Retinal pigment epithelial cell (primary cell): Measurements from ENCODE around the gene MAD1L1.

Source experiments
- DNase-seq: peaks from one replicate; pipeline ENCODE4 v3.0.0-alpha.2; 2010; ENCODE audit warnings: low read depth
- H3K4me3 ChIP-seq: 2 replicates; pipeline ENCODE4 v1.5.1; 2011; ENCODE audit warnings: mild to moderate bottlenecking, low read length, control low read depth, moderate library complexity
- CTCF ChIP-seq: conservative IDR thresholded peaks from 2 replicates; pipeline ENCODE4 v1.5.1; 2011; ENCODE audit warnings: low read depth, low read length, control low read depth, inconsistent platforms

Gene MAD1L1

GRCh38 chr7:2132243-2132642, 100.5 kb downstream of the MAD1L1 start:
- no peak for DNase-seq
- no peak overlapping the region for H3K4me3 ChIP-seq
- TF ChIP-seq CTCF, result no peak

GRCh38 chr7:2131800-2132199, 100.9 kb downstream of the MAD1L1 start:
- TF ChIP-seq CTCF, result no peak
- no peak for DNase-seq
- H3K4me3 ChIP-seq, result no peak overlapping the region

GRCh38 chr7:2131341-2131740, 101.4 kb downstream of the MAD1L1 start:
- TF ChIP-seq CTCF, result no peak
- DNase-seq, result no peak
- H3K4me3 ChIP-seq, result no peak overlapping the region

DNA sequence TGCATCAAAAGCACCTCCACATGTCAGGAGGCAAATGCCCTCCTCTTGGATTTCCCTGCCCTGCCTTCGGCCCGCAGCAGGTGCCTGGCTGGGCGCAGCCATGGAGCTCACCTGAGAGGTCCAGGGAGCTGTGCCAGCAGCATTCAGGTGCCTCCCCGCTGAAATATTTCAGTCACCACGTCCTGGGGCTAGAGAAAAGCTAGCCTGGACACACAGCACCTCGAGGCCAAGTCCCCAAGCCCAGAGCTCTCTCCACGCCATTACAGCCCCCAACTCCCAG, 102.7 kb downstream of the MAD1L1 start:
- no peak for DNase-seq
- no peak for TF ChIP-seq CTCF
- H3K4me3 ChIP-seq, result no peak overlapping the region

- TF ChIP-seq CTCF, result no peak
- no peak overlapping the region for H3K4me3 ChIP-seq
- DNase-seq, result no peak
Measured at GRCh38 chr7:2129323-2130095, 103.2 kb downstream of the MAD1L1 start.

DNA sequence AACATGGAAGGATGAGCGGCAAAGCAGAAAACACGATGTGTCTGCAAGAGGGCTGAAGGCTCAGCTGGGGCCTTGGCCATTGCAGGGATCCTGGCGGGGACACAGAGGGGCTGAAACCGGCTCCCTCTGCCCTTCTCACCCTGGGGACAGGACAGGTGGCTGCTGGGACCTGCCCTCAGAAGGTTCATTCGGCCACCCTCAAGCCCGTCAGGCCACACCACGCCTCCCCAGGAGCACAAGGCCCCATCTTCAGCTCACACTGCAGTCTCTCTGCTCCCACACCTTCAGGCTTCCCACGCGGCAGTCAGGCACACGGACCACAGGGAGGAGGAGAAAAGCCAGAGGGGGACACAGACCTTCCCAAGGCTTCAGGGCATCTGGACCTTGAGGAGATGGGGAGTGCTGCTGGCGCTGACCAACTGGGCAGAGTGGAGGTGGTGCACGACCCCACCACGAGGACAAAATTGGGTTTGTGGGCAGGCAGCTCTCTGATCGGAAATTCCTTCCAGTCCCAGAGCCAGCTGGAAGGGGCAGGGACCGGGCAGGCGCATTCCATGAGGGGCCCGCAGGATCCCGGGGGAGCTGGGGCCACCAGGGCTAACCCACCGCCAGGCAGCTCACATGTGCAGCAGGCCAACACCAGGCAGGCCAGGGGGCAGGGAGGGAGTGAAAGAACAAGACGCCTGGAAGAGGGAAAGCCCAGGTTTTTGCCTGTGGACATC, 104.0 kb downstream of the MAD1L1 start:
- no peak overlapping the region for H3K4me3 ChIP-seq
- DNase-seq, result no peak
- no peak for TF ChIP-seq CTCF

DNA sequence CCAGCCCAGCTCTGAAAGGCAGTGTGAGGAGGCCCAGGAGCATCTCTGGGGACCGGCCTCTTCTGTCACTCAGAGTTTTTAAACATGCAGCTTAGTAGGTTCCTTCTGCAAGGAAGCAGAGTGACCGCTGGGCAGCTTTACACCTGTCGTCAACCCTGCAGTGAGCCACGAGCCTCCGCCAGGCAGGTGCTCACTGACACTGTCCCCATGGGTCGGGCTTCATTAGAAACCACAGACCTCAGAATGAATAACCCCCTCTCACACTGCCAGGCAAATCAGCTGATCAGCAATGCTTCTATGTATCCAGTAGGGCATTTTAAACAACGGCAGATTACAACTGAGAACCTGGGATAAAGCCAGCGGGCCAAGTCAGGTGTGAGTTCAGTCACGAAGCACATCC, 106.1 kb downstream of the MAD1L1 start:
- H3K4me3 ChIP-seq, result no peak overlapping the region
- DNase-seq, result no peak
- no peak for TF ChIP-seq CTCF
